B cell (primary cell): ENCODE results near the gene PRDM13.
A peak's percentile ranks its signal among the peaks of the same experiment; 100 is the strongest.

Experiments used
- CTCF ChIP-seq: fragments of 200-600 bp; IDR thresholded peaks from one replicate; pipeline ENCODE4 v1.8.0; 2022; ENCODE audit warnings: antibody characterized with exemption, mild to moderate bottlenecking
- EZH2 ChIP-seq: IDR thresholded peaks from 2 replicates; pipeline ENCODE4 v1.6.1; 2012; ENCODE audit warnings: borderline replicate concordance, low read depth, mild to moderate bottlenecking, moderate library complexity, low read length; ENCODE audit not compliant: insufficient read depth, poor library complexity, severe bottlenecking

- TF ChIP-seq CTCF (peak; percentile 21), EZH2 (peak; percentile 79)
Measured at GRCh38 chr6:99613705-99614429, 7.2 kb downstream of the PRDM13 start.
